Liver (tissue), 9 donors: Measurements from ENCODE around the gene CRISPLD2. TPM values are rescaled to one million over a fixed set of nuclear protein-coding genes. Genes with fewer than 3 reads are reported as not detected.

ENCODE experiments used
- DNase-seq: peaks from one replicate; pipeline ENCODE4 v3.0.0-alpha.2; 2017; ENCODE audit warnings: low spot score
- H3K27ac ChIP-seq, 2 donors: one replicate each; pipeline ENCODE4 v1.7.0; 2013; ENCODE audit warnings: inconsistent platforms in 2 of 2, low read length in 2 of 2, control low read depth in 1 of 2, low read depth in 1 of 2, mild to moderate bottlenecking in 1 of 2
- H3K27me3 ChIP-seq, 4 donors: one replicate each; pipeline versions ENCODE4 v1.6.1 to v1.7.0; 2013; ENCODE audit warnings: low read length in 3 of 4, inconsistent platforms in 1 of 4, mild to moderate bottlenecking in 1 of 4, moderate library complexity in 1 of 4; ENCODE audit not compliant: control insufficient read depth in 4 of 4, insufficient read depth in 4 of 4
- H3K36me3 ChIP-seq, 4 donors: one replicate each; pipeline versions ENCODE4 v1.6.1 to v1.7.0; 2013; ENCODE audit warnings: low read length in 3 of 4, mild to moderate bottlenecking in 3 of 4, low read depth in 1 of 4, moderate library complexity in 1 of 4; ENCODE audit not compliant: control insufficient read depth in 4 of 4, insufficient read depth in 3 of 4
- H3K4me1 ChIP-seq, 4 donors: one replicate each; pipeline versions ENCODE4 v1.6.1 to v1.7.0; 2013; ENCODE audit warnings: low read length in 3 of 4, mild to moderate bottlenecking in 3 of 4, moderate library complexity in 1 of 4; ENCODE audit not compliant: control insufficient read depth in 4 of 4, insufficient read depth in 4 of 4
- H3K4me3 ChIP-seq, 3 donors: one replicate each; pipeline versions ENCODE4 v1.6.1 to v1.7.0; 2013; ENCODE audit warnings: low read length in 3 of 3, control low read depth in 1 of 3, low read depth in 1 of 3, mild to moderate bottlenecking in 1 of 3
- H3K9ac ChIP-seq, 2 donors: one replicate each; pipeline ENCODE4 v1.7.0; 2013; ENCODE audit warnings: low read length in 2 of 2, mild to moderate bottlenecking in 2 of 2, moderate library complexity in 2 of 2, control low read depth in 1 of 2, low read depth in 1 of 2
- H3K9me3 ChIP-seq, 4 donors: one replicate each; pipeline versions ENCODE4 v1.6.1 to v1.7.0; 2013; ENCODE audit warnings: low read length in 3 of 4; ENCODE audit not compliant: control insufficient read depth in 4 of 4
- EGR1 ChIP-seq, 2 donors: IDR thresholded peaks; 2 replicates each; pipeline ENCODE4 v1.6.1; 2016 to 2018; ENCODE audit warnings: antibody characterized with exemption in 2 of 2, low read depth in 2 of 2
- FOXA1 ChIP-seq: IDR thresholded peaks from 2 replicates; pipeline ENCODE4 v1.6.1; 2016; ENCODE audit warnings: antibody characterized with exemption
- FOXA2 ChIP-seq: IDR thresholded peaks from 2 replicates; pipeline ENCODE4 v1.6.1; 2016; ENCODE audit warnings: antibody characterized with exemption
- HNF4G ChIP-seq: IDR thresholded peaks from 2 replicates; pipeline ENCODE4 v1.6.1; 2016; ENCODE audit warnings: antibody characterized with exemption
- JUND ChIP-seq, 2 donors: IDR thresholded peaks; 2 replicates each; pipeline ENCODE4 v1.6.1; 2016; ENCODE audit warnings: antibody characterized with exemption in 2 of 2
- NR2F2 ChIP-seq: IDR thresholded peaks from 2 replicates; pipeline ENCODE4 v1.6.1; 2016; ENCODE audit warnings: antibody characterized with exemption
- RAD21 ChIP-seq, 2 donors: IDR thresholded peaks; 2 replicates each; pipeline ENCODE4 v1.6.1; 2016; ENCODE audit warnings: antibody characterized with exemption in 2 of 2, mild to moderate bottlenecking in 2 of 2
- RXRA ChIP-seq, 2 donors: IDR thresholded peaks; 2 replicates each; pipeline ENCODE4 v1.6.1; 2017 to 2018; ENCODE audit warnings: antibody characterized with exemption in 2 of 2, mild to moderate bottlenecking in 1 of 2
- TAF1 ChIP-seq: conservative IDR thresholded peaks from 2 replicates; pipeline ENCODE4 v1.6.1; 2016; ENCODE audit warnings: antibody characterized with exemption, mild to moderate bottlenecking
- YY1 ChIP-seq: IDR thresholded peaks from 2 replicates; pipeline ENCODE4 v1.6.1; 2016; ENCODE audit warnings: antibody characterized with exemption, mild to moderate bottlenecking
- WGBS: extraction: QIAGEN DNeasy Blood & Tissue Kit; methylation state at CpG from one replicate; pipeline ENCODE4 v1.1.7; 2013; 5-methylcytosine and 5-hydroxymethylcytosine counted together
- polyA plus RNA-seq, 2 donors: library from polyadenylated mRNA; stranded (reverse) in 1 of 2; unstranded in 1 of 2; fragments of 200-250 nt in 1 of 2; fragments of >200 nt in 1 of 2; fragmentation: Nextera tagmentation in 1 of 2; extraction: Ambion mirVana in 1 of 2; gene quantifications; one replicate each; pipeline versions ENCODE4 v1.2.1 to v1.2.3, GENCODE V29; 2013 to 2015
- total RNA-seq, 2 donors: library from RNA; depleted of rRNA; stranded (reverse); fragments of >200 nt; gene quantifications; one replicate each; pipeline ENCODE4 v1.2.3, GENCODE V29; 2014
- TF ChIP-seq, protein P1 (sequence below): IDR thresholded peaks from 2 replicates; pipeline ENCODE4 v1.6.1; 2016; ENCODE audit warnings: antibody characterized with exemption, mild to moderate bottlenecking
- TF ChIP-seq, protein P2 (sequence below): fragments of 150-350 bp; IDR thresholded peaks from 2 replicates; pipeline ENCODE4 v1.5.1; 2017; ENCODE audit warnings: improper control_type of control experiment, low read depth, low read length; ENCODE audit not compliant: missing input control
- TF ChIP-seq, protein P3 (sequence below): IDR thresholded peaks from 2 replicates; pipeline ENCODE4 v1.6.1; 2016; ENCODE audit warnings: antibody characterized with exemption
- TF ChIP-seq, protein P4 (sequence below): IDR thresholded peaks from 2 replicates; pipeline ENCODE4 v1.6.1; 2016; ENCODE audit warnings: antibody characterized with exemption
- donor health status: healthy.
- donor health status: healthy.
- donor health status: healthy.
- donor health status: healthy.
- donor health status: healthy.

CRISPLD2 gene
- total and polyA plus RNA-seq, 4 donors = 2.6 to 14.8 (median 4.1) TPM

DNA sequence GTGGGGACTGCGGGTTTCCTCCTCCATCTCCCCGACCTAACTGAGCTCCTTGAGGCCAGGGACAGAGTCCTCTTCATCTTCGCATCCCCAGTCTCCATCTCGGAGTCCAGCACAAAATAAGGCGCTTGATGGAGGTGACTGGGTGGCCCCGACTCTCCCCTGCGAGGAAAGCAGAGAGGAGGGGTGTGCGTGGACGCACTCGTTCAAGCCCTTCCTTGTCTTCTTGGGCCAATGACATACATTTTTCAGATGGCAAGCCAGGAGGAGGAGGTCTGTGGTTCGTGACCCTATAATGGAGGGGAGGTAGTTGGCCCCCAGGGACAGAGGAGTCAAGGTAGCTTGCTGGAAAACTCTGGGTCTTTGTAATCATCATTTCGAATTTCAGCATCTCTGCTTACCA, 17.2 kb downstream of the CRISPLD2 start (continued):
- TF ChIP-seq EGR1 (IDR thresholded peaks at IDR 0.05; ENCODE audit: low read depth in 2 of 2) (no peak), TAF1 (no peak), JUND (IDR thresholded peaks at IDR 0.05) (no peak)

DNA sequence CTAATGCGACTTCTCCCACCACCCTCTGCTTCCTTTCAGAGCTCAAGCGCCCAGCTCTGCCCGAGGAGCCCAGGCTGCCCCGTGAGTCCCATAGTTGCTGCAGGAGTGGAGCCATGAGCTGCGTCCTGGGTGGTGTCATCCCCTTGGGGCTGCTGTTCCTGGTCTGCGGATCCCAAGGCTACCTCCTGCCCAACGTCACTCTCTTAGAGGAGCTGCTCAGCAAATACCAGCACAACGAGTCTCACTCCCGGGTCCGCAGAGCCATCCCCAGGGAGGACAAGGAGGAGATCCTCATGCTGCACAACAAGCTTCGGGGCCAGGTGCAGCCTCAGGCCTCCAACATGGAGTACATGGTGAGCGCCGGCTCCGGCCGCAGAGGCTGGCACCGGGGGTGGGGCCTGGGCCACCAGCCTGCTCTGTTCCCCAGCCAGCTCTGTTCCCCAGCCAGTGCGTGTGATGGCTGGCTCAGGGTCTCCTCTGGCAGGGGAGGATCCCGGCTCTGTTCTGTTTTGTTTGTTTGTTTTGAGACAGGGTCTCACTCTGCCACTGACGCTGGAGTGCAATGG, 18.7 kb downstream of the CRISPLD2 start:
- Histone ChIP-seq H3K4me3 (no peak overlapping the region), H3K27ac (peak overlapping the region in 1 of 2 donors; percentile 7), H3K36me3 (no peaks in the 10 kb centered on the region), H3K27me3 (peaks cover 0 to 9% (median 2%) of the 10 kb centered on the region in 4 donors), H3K9me3 (no peaks in the 10 kb centered on the region), H3K4me1 (no peaks in the 10 kb centered on the region), H3K9ac (no peak overlapping the region)
- TF ChIP-seq, protein P1, sequence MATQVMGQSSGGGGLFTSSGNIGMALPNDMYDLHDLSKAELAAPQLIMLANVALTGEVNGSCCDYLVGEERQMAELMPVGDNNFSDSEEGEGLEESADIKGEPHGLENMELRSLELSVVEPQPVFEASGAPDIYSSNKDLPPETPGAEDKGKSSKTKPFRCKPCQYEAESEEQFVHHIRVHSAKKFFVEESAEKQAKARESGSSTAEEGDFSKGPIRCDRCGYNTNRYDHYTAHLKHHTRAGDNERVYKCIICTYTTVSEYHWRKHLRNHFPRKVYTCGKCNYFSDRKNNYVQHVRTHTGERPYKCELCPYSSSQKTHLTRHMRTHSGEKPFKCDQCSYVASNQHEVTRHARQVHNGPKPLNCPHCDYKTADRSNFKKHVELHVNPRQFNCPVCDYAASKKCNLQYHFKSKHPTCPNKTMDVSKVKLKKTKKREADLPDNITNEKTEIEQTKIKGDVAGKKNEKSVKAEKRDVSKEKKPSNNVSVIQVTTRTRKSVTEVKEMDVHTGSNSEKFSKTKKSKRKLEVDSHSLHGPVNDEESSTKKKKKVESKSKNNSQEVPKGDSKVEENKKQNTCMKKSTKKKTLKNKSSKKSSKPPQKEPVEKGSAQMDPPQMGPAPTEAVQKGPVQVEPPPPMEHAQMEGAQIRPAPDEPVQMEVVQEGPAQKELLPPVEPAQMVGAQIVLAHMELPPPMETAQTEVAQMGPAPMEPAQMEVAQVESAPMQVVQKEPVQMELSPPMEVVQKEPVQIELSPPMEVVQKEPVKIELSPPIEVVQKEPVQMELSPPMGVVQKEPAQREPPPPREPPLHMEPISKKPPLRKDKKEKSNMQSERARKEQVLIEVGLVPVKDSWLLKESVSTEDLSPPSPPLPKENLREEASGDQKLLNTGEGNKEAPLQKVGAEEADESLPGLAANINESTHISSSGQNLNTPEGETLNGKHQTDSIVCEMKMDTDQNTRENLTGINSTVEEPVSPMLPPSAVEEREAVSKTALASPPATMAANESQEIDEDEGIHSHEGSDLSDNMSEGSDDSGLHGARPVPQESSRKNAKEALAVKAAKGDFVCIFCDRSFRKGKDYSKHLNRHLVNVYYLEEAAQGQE = no peak
- TF ChIP-seq, protein P2, sequence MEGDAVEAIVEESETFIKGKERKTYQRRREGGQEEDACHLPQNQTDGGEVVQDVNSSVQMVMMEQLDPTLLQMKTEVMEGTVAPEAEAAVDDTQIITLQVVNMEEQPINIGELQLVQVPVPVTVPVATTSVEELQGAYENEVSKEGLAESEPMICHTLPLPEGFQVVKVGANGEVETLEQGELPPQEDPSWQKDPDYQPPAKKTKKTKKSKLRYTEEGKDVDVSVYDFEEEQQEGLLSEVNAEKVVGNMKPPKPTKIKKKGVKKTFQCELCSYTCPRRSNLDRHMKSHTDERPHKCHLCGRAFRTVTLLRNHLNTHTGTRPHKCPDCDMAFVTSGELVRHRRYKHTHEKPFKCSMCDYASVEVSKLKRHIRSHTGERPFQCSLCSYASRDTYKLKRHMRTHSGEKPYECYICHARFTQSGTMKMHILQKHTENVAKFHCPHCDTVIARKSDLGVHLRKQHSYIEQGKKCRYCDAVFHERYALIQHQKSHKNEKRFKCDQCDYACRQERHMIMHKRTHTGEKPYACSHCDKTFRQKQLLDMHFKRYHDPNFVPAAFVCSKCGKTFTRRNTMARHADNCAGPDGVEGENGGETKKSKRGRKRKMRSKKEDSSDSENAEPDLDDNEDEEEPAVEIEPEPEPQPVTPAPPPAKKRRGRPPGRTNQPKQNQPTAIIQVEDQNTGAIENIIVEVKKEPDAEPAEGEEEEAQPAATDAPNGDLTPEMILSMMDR = no peak
- TF ChIP-seq FOXA1 (no peak), NR2F2 (no peak), HNF4G (no peak), YY1 (no peak), RAD21 (IDR thresholded peaks at IDR 0.05) (no peak), RXRA (IDR thresholded peaks at IDR 0.05) (no peak)
- TF ChIP-seq, protein P3, sequence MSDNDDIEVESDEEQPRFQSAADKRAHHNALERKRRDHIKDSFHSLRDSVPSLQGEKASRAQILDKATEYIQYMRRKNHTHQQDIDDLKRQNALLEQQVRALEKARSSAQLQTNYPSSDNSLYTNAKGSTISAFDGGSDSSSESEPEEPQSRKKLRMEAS = no peak
- WGBS = 75% methylated on average over 19 of the region's 19 CpGs
- DNase-seq = no peak

DNA sequence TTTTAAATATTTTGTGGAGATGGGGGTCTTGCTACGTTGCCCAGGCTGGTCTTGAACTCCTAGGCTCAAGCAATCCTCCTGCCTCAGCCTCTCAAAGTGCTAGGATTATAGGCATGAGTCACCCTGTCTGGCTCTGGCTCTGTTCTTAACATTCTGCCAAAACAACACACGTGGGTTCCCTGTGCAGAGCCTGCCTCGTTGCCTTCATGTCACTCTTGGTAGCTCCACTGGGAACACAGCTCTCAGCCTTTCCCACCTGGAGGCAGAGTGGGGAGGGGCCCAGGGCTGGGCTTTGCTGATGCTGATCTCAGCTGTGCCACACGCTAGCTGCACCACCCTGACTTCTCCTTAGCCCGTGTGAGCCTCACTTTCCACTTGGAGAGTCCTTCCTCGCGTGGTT, 19.3 kb downstream of the CRISPLD2 start:
- WGBS = 67% methylated on average over 7 of the region's 7 CpGs
- DNase-seq = no peak
- TF ChIP-seq JUND (IDR thresholded peaks at IDR 0.05) = no peak
- TF ChIP-seq, protein P4, sequence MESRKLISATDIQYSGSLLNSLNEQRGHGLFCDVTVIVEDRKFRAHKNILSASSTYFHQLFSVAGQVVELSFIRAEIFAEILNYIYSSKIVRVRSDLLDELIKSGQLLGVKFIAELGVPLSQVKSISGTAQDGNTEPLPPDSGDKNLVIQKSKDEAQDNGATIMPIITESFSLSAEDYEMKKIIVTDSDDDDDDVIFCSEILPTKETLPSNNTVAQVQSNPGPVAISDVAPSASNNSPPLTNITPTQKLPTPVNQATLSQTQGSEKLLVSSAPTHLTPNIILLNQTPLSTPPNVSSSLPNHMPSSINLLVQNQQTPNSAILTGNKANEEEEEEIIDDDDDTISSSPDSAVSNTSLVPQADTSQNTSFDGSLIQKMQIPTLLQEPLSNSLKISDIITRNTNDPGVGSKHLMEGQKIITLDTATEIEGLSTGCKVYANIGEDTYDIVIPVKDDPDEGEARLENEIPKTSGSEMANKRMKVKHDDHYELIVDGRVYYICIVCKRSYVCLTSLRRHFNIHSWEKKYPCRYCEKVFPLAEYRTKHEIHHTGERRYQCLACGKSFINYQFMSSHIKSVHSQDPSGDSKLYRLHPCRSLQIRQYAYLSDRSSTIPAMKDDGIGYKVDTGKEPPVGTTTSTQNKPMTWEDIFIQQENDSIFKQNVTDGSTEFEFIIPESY = no peak
- TF ChIP-seq RXRA (IDR thresholded peaks at IDR 0.05) = no peak
- no peak for TF ChIP-seq FOXA2
- no peak for TF ChIP-seq NR2F2
- Histone ChIP-seq H3K9me3 (no peaks in the 10 kb centered on the region), H3K4me3 (no peak overlapping the region), H3K4me1 (no peaks in the 10 kb centered on the region), H3K27ac (no peak overlapping the region), H3K27me3 (peaks cover 0 to 9% (median 2%) of the 10 kb centered on the region in 4 donors), H3K36me3 (no peaks in the 10 kb centered on the region), H3K9ac (no peak overlapping the region)
